NCI-H69 (cell line): ENCODE measurements around the gene TCAP.
A peak's percentile ranks its signal among the peaks of the same experiment; 100 is the strongest.

Source experiments
- DNase-seq: peaks from one replicate; lab custom pipeline; 2025; lab: John Stamatoyannopoulos, UW

The TCAP gene

DNA sequence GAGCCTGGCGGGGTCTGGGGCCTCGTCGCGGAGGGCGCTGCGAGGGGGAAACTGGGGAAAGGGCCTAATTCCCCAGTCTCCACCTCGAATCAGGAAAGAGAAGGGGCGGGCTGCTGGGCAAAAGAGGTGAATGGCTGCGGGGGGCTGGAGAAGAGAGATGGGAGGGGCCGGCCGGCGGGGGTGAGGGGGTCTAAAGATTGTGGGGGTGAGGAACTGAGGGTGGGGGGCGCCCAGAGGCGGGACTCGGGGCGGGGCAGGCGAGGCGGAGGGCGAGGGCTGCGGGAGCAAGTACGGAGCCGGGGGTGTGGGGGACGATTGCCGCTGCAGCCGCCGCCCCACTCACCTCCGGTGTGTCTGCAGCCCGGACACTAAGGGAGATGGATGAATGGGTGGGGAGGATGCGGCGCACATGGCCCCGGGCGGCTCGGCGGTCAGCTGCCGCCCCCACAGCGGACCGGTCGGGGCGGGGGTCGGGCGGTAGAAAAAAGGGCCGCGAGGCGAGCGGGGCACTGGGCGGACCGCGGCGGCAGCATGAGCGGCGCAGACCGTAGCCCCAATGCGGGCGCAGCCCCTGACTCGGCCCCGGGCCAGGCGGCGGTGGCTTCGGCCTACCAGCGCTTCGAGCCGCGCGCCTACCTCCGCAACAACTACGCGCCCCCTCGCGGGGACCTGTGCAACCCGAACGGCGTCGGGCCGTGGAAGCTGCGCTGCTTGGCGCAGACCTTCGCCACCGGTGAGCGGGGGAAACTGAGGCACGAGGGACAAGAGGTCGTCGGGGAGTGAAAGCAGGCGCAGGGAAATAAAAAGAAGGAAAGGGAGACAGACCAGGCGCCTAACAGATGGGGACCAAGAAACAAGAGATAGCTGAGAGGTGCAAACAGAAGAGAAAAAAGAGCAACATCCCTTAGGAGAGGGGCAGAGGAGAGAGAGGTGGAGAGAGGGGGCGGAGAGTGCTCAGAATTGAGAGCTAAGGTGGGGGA is 3.1 kb downstream of the TCAP start, which contains the start of gene PNMT:
TSS of gene PNMT (plus strand) at position 509 of the 980 bp plus-strand sequence. CDS start at position 532, 23 bp downstream.
- peak; percentile 75 for DNase-seq

DNA sequence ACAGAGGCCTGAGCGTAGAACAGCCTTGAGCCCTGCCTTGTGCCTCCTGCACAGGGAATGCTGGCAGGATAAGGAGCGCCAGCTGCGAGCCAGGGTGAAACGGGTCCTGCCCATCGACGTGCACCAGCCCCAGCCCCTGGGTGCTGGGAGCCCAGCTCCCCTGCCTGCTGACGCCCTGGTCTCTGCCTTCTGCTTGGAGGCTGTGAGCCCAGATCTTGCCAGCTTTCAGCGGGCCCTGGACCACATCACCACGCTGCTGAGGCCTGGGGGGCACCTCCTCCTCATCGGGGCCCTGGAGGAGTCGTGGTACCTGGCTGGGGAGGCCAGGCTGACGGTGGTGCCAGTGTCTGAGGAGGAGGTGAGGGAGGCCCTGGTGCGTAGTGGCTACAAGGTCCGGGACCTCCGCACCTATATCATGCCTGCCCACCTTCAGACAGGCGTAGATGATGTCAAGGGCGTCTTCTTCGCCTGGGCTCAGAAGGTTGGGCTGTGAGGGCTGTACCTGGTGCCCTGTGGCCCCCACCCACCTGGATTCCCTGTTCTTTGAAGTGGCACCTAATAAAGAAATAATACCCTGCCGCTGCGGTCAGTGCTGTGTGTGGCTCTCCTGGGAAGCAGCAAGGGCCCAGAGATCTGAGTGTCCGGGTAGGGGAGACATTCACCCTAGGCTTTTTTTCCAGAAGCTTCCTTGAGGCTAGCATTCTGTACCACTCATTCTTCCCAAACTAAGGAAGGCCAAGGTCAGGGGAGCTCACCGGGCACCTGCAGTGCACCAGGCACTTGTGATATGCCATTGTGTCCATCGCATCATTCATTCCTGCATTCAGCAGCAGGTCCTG is 5.0 kb downstream of the TCAP start:
- no peak for DNase-seq

DNA sequence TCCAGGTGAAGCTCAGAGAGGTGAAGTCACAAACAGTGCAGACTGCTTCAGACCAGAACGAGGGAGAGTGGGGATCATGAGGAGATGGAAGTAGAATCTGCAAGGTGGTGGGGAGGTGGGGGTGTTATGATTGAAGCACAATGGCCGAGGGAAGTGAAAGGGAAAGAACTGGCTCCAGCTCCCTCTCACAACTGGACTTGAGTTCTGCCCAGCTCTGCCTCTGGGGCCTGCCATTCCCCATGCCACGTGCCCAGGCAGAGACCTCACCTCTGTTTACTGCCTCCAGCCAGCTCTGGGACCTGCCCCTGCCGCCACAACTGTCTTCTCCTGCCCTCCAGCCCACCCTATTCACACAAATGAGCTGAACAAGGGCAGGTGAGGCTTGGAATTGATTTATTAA is 5.6 kb downstream of the TCAP start:
- DNase-seq = no peak

DNA sequence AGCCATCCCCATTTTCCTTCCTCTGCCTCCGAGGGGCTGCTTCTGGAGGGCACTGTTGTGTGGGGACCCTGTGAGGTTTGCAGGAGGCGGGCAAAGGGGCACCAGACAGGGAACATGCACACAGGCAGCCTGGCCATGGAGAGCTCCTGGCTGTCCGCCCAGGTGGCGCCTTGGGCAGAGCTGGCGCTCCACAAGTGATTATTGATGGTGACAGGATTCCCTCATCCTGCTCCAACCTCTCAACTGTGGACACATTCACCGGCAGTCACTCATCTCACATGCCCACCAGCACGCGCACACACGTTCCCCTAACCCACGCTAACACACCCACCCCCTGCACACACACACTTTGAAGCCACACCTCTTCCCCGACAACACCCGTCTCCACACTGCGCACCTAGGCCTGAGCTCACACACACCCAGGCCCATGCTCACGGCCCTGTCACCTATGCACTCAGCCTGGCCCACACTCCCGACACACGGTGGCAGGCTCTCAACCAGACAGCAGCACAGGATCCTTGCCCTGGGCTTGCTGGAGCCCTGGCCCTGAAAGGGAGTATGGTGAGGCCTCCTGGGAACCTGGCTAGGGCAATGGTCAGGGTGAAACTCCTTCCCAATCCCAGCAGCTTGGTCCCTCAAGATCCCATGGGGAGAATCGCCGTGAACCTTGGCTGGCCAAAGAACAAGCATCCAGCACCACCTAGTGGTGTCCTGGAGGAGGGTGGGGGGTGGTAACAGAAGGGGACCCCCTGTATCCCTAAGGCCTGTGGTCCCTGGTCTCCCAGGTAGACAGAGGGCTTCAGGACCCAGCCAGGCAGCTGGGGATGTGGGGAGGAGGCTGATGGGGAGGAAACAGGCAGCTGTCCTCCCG is 6.7 kb downstream of the TCAP start:
- DNase-seq = peak; percentile 54

DNA sequence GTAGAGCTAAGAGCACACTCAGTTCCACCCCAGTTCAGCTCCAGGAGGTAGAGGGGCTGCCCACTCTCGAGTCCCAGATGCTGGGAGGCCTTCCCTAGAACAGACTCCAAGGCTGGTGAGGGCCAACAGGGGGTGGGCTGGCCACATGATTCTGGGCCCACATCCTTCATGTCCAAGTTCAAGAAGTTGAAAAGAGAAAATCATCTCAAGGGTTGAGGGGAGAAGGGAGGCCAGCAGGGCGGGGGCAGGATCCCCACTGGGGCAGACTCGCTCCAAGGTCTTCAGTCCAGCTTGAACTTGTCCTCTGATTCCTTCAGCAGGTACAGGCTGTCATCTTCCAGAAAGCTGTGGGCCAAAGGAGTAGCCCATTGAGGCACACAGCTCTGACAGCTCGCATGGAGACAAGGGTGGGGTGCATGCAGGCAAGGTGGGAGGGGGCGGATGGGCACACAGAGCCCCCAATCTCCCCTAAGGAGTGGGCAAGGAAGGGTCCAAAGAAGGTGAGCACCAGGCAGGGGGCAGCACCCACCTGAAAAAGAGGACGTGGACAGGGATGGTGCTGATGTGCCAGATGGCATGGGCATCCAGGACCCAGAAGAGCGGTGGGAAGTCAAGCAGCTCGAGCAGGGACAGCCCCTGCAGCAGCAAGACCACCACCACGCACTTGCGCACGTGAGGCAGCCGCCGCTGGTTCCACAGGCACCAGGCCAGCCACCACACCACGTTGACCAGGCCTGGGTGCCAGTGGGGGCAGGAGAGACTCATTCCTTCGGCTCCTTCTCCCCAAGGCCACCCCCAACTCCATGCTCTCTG is 7.6 kb downstream of the TCAP start:
- DNase-seq = no peak

DNA sequence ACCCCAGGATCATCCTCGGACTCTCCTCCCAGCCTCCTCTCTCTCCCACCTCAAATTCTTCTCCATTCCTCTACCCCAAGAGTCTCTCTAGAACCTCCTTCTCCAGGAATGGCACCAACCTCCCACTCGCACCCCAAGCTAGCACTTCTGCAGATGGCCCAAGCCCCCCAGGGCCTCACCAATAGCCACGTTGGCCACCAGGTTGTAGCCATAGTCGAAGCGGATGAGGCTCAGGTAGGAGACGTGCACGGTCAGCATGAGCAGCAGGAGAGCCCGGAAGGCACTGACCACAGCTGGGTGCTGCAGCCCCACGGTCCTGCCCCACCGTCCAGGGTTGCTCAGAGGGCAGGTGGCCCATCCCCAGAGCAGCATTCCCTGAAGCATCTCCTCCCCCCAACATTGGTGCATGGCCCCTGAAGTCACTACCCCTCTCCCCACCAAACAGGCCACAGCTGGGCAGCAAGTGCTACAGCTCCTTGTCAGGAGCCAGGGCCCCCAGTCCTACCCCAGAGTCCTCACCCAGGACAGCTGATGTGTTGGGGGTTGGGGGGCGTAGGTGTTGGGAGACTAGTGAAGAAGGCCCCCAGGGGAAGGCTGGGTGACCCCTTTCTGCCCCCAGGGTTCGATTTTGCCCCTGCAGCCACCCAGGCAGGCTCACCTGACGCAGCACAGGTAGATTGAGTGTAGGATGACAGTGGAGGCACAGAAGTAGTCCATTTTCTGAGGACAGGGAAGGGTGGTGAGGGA is 8.4 kb downstream of the TCAP start:
- no peak for DNase-seq

DNA sequence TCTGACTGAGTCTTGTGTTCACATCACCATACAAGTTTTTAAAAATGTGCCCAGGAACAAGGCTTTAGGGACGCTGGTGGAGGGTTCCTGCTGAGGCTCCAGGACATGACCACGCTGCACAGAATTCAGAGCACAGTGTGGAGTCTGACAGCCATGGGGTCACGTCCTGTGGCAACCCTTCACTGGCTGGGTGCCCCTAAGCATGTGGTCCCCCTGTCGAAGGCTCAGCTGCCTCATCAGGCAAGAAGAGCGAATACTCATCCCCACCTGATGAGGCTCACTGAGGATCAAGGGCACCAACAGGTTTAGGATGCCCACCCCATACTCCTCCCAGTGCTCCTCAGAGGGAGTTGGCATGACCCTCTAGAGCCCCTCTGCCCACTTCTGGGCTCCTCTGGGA is 9.0 kb downstream of the TCAP start:
- DNase-seq = no peak

DNA sequence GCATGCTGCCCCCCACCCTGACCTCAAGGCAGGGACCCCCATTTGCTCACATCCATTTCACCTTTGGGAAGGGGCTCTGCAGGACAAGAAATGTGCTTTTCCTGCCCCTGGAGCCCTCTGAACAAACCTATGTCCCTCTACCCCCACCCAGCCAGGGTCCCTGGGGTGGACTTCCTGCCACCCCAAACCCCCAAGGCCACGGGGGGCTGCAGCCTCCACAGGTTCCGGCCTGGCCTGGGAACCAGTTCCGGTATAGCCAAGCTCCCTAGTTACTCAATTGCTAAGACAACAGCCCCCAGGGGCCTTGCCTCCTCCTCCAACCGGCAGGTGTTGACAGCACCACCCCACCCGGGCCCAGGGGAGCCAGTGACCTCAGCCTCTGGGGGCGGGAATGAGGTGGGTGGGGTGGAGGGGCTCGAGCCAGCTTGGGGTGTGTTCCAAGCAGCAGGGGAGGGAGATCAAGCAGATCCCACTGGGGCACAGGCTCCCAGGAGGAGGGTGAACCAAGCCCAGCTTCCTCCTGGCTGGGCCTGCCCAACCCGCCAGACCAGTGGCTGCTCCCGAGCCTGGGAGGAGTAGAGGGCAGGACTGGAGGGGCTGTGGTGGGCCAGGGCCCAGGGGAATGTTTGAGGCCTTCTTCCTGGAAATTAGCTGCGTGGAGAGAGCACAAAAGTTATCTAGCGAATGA is 9.7 kb downstream of the TCAP start:
- peak; percentile 87 for DNase-seq

DNA sequence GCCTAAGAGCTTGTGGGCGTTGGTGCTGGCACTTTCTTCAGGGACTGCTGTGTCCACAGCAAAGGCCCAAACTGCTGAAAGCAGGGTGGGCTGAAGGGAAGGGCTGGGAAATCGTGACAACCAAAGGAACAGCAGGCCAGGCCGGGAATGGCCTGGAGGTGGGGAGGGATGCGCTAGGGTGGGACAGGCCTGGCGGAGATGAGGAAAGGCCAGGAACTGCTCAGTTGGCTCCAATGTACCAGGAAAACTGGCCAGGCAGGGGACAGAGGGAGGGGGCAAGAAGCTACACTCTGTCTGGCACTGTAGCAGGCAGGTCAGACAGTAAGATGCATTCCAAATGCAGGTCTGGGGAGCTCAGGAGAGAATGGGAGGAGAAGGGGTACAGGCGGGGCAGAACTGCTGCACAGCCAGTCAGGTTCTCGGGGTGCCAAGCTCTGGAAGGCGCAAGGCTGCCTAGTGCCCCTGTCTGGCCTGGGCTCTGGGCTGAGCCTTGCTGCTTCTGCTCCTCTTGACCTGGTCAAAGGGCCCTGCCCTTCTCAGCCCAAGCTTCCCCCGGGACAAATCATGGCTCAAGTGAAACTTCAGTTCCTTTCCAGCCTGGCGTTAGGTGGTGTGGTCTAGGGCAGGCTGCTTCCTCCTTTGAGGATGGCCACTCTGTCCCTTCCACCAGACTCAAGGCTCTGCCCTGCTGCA is 10.4 kb downstream of the TCAP start:
- peak; percentile 24 for DNase-seq

DNA sequence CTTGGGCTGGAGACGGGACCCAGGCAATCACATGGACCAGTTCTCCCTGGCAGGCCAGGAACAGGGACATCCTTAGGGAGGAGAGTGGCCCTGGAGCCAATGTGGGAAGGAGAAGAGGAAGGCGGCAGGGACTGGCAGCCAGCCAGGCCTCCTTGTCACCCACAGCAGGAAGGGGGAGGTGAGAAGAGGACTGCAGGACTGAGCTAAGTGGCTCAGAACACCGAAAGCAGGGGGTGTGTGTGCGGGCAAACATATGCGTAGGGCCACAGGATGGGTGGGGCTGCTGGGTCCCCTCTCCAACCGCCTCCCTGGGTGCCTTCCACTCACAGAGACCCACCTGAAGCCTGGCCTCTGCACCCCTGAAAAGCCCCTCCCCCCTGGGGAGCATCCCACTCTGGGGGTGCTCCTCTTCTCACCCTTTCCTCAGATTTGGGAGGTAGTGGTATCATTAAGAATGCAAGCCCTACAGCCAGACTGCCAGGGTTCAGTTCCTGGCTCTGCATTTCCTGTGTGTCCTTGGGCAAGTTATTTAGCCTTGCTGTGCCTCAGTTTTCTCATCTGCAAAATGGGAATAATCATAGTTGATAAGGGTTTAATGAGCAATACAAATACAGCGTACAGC is 11.2 kb downstream of the TCAP start:
- peak; percentile 85 for DNase-seq

DNA sequence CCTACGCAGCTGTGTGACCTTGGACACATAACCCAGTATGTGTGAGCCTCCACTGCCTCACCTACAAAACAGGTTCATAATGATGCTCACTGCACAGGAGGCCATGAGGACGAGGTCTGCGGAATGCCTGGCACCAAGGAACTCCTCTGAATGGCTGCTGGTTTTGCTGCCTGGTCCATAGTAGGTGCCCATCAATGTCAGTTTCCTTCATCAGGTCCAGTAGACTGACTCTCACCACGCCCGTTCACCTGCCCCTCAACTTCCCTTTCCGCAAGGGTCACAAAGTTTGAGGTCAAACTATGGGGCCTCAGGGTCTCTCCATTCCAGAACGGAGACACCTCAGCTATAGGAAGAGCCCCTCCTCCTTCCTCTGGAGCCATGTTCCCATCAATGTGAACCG is 11.9 kb downstream of the TCAP start:
- no peak for DNase-seq

DNA sequence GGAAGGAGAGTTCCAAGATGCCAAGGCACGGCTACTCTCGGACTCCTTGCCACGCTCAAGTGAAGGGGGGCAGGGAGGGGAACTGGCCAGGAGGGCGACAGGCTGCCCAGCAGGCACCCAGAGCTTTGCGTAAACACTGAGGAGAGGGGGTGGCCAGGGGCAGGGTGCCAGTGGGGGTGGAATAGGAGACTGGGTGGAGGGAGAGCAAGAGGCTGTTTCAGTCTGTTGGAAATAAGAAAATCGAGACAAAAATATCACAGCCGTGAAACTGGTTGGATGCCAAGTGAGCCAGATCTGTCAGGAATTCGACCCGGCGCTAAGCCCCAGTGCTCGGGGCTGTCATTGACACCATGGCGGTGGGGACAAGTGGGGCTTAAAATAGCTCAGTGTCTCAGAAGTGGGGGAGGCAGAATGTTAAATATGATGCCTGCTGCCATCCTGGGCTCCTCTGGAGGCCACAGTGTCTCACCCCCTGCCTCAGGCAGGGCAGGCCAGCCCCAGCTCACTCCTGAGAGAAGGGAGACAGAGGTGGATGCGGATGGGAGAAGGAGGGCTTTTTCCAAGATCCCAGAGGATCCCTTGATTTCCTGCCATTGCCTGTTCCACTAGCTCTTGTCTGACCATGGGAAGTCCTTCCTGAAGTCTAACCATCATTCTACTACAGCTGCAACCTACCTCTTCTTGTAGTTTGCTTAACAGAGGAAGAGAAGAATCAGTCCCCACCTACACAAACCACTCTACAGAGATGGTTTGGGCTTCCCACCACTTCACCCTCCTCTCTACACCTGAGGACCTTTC is 12.6 kb downstream of the TCAP start:
- peak; percentile 10 for DNase-seq

DNA sequence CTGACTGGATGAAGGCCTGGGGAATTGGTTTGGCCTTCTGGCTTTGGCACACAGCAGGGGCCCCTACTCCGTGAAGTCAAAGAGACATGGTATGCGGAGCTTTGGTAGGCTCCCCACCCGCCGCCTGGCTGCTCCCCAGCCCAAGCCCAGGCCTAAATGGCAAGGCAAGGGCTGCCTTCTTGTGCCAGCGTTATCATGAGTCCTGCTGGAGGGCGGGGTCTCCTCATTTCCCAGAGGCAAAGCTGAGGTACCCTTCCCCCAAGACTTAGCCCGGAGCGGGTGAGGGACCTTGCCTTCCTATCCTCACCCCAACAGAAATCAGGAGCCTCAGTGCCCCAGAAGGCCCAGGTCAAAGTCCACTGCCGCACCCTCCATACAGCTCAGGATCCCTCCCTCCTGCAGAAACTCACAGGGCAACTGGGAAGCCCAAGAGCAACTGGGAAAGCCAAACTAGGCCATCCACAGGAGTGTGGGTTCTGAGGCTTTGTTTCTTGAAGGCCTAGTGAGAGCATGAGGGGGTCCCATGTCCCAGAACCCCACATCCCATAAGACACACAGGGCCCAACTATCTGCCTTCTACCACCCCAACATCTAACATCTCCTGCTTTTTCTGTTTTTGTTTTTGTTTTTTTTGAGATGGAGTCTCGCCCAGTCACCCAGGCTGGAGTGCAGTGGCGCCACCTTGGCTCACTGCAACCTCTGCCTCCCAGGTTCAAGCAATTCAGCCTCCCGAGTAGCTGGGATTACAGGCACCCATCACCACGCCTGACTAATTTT is 13.4 kb downstream of the TCAP start:
- DNase-seq = no peak

DNA sequence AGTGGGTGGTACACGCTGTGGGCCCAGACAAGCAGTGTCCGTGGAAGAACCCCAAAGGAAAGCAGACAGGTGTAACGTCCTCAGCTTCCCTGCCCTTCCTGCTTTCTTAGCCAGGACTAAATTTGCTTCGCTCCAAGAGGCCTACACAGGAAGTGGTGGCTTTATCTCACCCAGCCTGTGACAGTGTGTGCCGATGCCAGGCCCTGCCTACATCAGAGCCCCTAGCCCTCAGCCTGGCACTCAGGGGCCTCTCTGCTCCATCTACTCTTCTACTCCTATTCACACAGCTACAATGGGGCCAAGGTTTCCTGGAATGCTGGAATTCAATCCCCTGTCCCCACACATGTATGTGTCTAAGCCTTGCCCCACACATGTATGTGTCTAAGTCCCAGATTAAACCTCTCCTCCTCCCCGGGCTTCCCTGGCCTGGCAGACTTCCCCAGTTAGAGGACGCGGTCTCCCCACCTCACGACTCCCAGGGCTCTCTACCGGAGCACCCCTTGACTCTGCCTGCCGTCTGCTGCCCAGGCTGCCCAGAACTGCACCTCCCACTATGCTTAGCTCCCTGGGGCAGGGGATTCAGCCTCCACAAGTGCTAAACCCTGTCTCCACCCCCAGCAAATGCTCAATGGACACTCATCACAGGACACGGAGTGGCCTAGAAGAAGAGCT is 14.5 kb downstream of the TCAP start:
- no peak for DNase-seq

DNA sequence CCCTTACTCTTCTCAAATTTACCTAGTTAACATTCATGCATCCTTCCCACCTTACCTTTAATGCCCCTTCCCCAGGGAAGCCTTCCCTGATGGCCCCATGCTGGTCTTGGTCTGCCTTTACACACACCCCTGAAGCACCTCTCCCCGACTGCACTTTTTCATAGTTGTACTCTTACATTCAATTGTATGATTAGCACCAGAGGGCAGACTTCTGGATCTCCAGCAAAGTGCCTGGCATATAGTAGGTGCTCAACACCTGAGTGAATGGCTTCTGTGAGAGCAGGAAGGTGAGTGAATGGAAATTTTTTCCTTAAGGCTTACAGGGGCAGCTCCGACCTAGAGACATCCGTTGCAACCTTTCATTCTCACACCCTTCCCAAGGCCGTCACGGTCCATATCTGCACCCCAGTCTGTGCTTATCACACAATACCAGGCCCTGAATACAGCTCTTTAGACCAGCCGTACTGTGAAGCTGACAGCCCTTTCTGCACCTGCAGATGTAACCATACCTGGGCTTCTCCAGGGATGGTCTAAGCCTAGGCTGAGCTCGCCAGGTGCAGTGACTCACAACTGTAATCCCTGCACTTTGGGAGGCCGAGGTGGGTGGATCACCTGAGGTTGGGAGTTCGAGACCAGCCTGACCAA is 18.3 kb downstream of the TCAP start:
- no peak for DNase-seq
